ENCODE results near the gene HSP90AA1. TPM values are rescaled to one million over a fixed set of nuclear protein-coding genes. Genes with fewer than 3 reads are reported as not detected.

Gene HSP90AA1
- total and polyA plus RNA-seq, 7 donors = 167 to 463 (median 265) TPM

- H3K9me3 ChIP-seq = no peaks in the 10 kb centered on the region
- H3K4me3 ChIP-seq = no peak overlapping the region
- TF ChIP-seq CTCF (IDR thresholded peaks at IDR 0.05) (no peak), POLR2AphosphoS5 (IDR thresholded peaks at IDR 0.05) (no peak), POLR2A (IDR thresholded peaks at IDR 0.05) (no peak), EP300 (IDR thresholded peaks at IDR 0.05) (no peak)
- no peak for DNase-seq
- intact Hi-C loops (cut with DNase I) = no loop called here
- no peak overlapping the region for H3K27ac ChIP-seq
- H3K4me1 ChIP-seq = no peaks in the 10 kb centered on the region
- H3K36me3 ChIP-seq = no peaks in the 10 kb centered on the region
- WGBS, 2 donors = 17 to 60% methylated on average over 5 of the region's 5 CpGs
- no peaks in the 10 kb centered on the region for H3K27me3 ChIP-seq
These were observed 38.7 kb upstream of the HSP90AA1 start for GRCh38 chr14:102125546-102125945.

GRCh38 chr14:102124419-102124818 is 37.6 kb upstream of the HSP90AA1 start:
- Histone ChIP-seq H3K27ac (no peak overlapping the region), H3K4me3 (no peak overlapping the region), H3K36me3 (no peaks in the 10 kb centered on the region), H3K9me3 (no peaks in the 10 kb centered on the region), H3K4me1 (no peaks in the 10 kb centered on the region), H3K27me3 (no peaks in the 10 kb centered on the region)
- no peak for DNase-seq
- intact Hi-C loops (cut with DNase I) = no loop called here
- TF ChIP-seq POLR2A (IDR thresholded peaks at IDR 0.05) (no peak), CTCF (IDR thresholded peaks at IDR 0.05) (no peak), POLR2AphosphoS5 (IDR thresholded peaks at IDR 0.05) (no peak), EP300 (IDR thresholded peaks at IDR 0.05) (no peak)

- H3K9me3 ChIP-seq = no peaks in the 10 kb centered on the region
- intact Hi-C loops (cut with DNase I) = no loop called here
- no peak for DNase-seq
- no peak for TF ChIP-seq POLR2A (IDR thresholded peaks at IDR 0.05)
- TF ChIP-seq CTCF (IDR thresholded peaks at IDR 0.05) = no peak
- no peak for TF ChIP-seq EP300 (IDR thresholded peaks at IDR 0.05)
- no peak for TF ChIP-seq POLR2AphosphoS5 (IDR thresholded peaks at IDR 0.05)
- no peaks in the 10 kb centered on the region for H3K27me3 ChIP-seq
- H3K4me3 ChIP-seq = no peak overlapping the region
- WGBS, 2 donors = 88 to 97% methylated on average over 1 of the region's 1 CpG
- H3K36me3 ChIP-seq = no peaks in the 10 kb centered on the region
- H3K27ac ChIP-seq = no peak overlapping the region
- no peaks in the 10 kb centered on the region for H3K4me1 ChIP-seq
These were observed 34.7 kb upstream of the HSP90AA1 start for GRCh38 chr14:102121567-102121966.

GRCh38 chr14:102120888-102121287 is 34.0 kb upstream of the HSP90AA1 start:
- DNase-seq = no peak
- Histone ChIP-seq H3K4me1 (no peaks in the 10 kb centered on the region), H3K9me3 (no peaks in the 10 kb centered on the region), H3K36me3 (no peaks in the 10 kb centered on the region), H3K27ac (no peak overlapping the region), H3K4me3 (no peak overlapping the region), H3K27me3 (no peaks in the 10 kb centered on the region)
- TF ChIP-seq CTCF (IDR thresholded peaks at IDR 0.05) (no peak), POLR2A (IDR thresholded peaks at IDR 0.05) (no peak), POLR2AphosphoS5 (IDR thresholded peaks at IDR 0.05) (no peak), EP300 (IDR thresholded peaks at IDR 0.05) (no peak)
- intact Hi-C loops (cut with DNase I) = no loop called here
- 69 to 88% methylated on average over 1 of the region's 1 CpG for WGBS, 2 donors

- Histone ChIP-seq H3K4me1 (no peaks in the 10 kb centered on the region), H3K9me3 (no peaks in the 10 kb centered on the region), H3K4me3 (no peak overlapping the region), H3K36me3 (no peaks in the 10 kb centered on the region), H3K27ac (no peak overlapping the region), H3K27me3 (no peaks in the 10 kb centered on the region)
- DNase-seq = peak; percentile 44
- intact Hi-C loops (cut with DNase I) = no loop called here
- 93 to 98% methylated on average over 3 of the region's 3 CpGs for WGBS, 2 donors
- TF ChIP-seq POLR2AphosphoS5 (IDR thresholded peaks at IDR 0.05) = no peak
- TF ChIP-seq POLR2A (IDR thresholded peaks at IDR 0.05) = no peak
These were observed 31.0 kb upstream of the HSP90AA1 start for GRCh38 chr14:102117852-102118251.
